Measurements from ENCODE around the gene CD209.

- TF ChIP-seq CTCF (conservative IDR thresholded peaks at IDR 0.05; ENCODE audit: low read depth in 2 of 2) (no peak), CREB1 (CRISPR knock-in tag; IDR thresholded peaks at IDR 0.05; ENCODE audit: low read depth) (no peak), EZH2 (IDR thresholded peaks at IDR 0.05; ENCODE audit: low read depth, unreplicated experiment) (no peak), EZH2phosphoT487 (IDR thresholded peaks at IDR 0.05; ENCODE audit: unreplicated experiment) (no peak), POLR2AphosphoS5 (IDR thresholded peaks at IDR 0.05; ENCODE audit: low read depth) (no peak)
Observed at GRCh38 chr19:7757358-7757757, 10.0 kb upstream of the CD209 start.

All from GM23338 (cell line).